ENCODE data around the gene FAM171A1. TPM values are rescaled to one million over a fixed set of nuclear protein-coding genes. Genes with fewer than 3 reads are reported as not detected.
"Not testable (repeated sequence)": the region's sequence is repeated elsewhere in the genome, so short reads cannot be mapped to it uniquely, and the experiment has no call there.

The FAM171A1 gene
- total RNA-seq, result 1.1 TPM

- peak; percentile 37 to 58 (median 56) for DNase-seq (ENCODE audit: low read depth in 2 of 3, low spot score in 2 of 3)
These were observed at the start of gene FAM171A1 for GRCh38 chr10:15370856-15371701. TSS of gene FAM171A1 (minus strand) at chr10:15371289. CDS start at chr10:15371052, 237 bp downstream.

GRCh38 chr10:15420858-15421257, 49.8 kb upstream of the FAM171A1 start:
- peak in 1 of 3 donors; percentile 16 for DNase-seq (ENCODE audit: low read depth in 2 of 3, low spot score in 2 of 3)

- DNase-seq (ENCODE audit: low read depth in 2 of 3, low spot score in 2 of 3), result peak in 2 of 3 donors; percentile 18 to 42
These were observed 48.3 kb upstream of the FAM171A1 start for GRCh38 chr10:15419279-15419874.

- no peak for DNase-seq (ENCODE audit: low read depth in 2 of 3, low spot score in 2 of 3)
These were observed 44.9 kb upstream of the FAM171A1 start for GRCh38 chr10:15416034-15416433.

GRCh38 chr10:15411010-15411409, 39.9 kb upstream of the FAM171A1 start:
- no peak for DNase-seq (ENCODE audit: low read depth in 2 of 3, low spot score in 2 of 3)

GRCh38 chr10:15409350-15409749, 38.3 kb upstream of the FAM171A1 start:
- DNase-seq (ENCODE audit: low read depth in 2 of 3, low spot score in 2 of 3), result not testable (repeated sequence)

GRCh38 chr10:15408557-15408956, 37.5 kb upstream of the FAM171A1 start:
- DNase-seq (ENCODE audit: low read depth in 2 of 3, low spot score in 2 of 3), result no peak

GRCh38 chr10:15405319-15405718, 34.2 kb upstream of the FAM171A1 start:
- no peak for DNase-seq (ENCODE audit: low read depth in 2 of 3, low spot score in 2 of 3)

- no peak for DNase-seq (ENCODE audit: low read depth in 2 of 3, low spot score in 2 of 3)
These were observed 30.3 kb upstream of the FAM171A1 start for GRCh38 chr10:15401382-15401781.

- not testable (repeated sequence) for DNase-seq (ENCODE audit: low read depth in 2 of 3, low spot score in 2 of 3)
These were observed 29.4 kb upstream of the FAM171A1 start for GRCh38 chr10:15400461-15400860.

GRCh38 chr10:15399060-15399661, 28.1 kb upstream of the FAM171A1 start:
- no peak for DNase-seq (ENCODE audit: low read depth in 2 of 3, low spot score in 2 of 3)

GRCh38 chr10:15395935-15396334, 24.8 kb upstream of the FAM171A1 start:
- no peak for DNase-seq (ENCODE audit: low read depth in 2 of 3, low spot score in 2 of 3)

GRCh38 chr10:15393139-15393825, 22.2 kb upstream of the FAM171A1 start:
- no peak for DNase-seq (ENCODE audit: low read depth in 2 of 3, low spot score in 2 of 3)

- DNase-seq (ENCODE audit: low read depth in 2 of 3, low spot score in 2 of 3), result no peak
These were observed 20.4 kb upstream of the FAM171A1 start for GRCh38 chr10:15391491-15391890.

GRCh38 chr10:15388172-15388571, 17.1 kb upstream of the FAM171A1 start:
- DNase-seq (ENCODE audit: low read depth in 2 of 3, low spot score in 2 of 3), result not testable (repeated sequence)

- DNase-seq (ENCODE audit: low read depth in 2 of 3, low spot score in 2 of 3), result no peak
These were observed 15.9 kb upstream of the FAM171A1 start for GRCh38 chr10:15387021-15387420.

GRCh38 chr10:15385552-15386455, 14.7 kb upstream of the FAM171A1 start:
- no peak for DNase-seq (ENCODE audit: low read depth in 2 of 3, low spot score in 2 of 3)

GRCh38 chr10:15381420-15381819, 10.3 kb upstream of the FAM171A1 start:
- DNase-seq (ENCODE audit: low read depth in 2 of 3, low spot score in 2 of 3), result no peak

GRCh38 chr10:15379078-15379477, 8.0 kb upstream of the FAM171A1 start:
- DNase-seq (ENCODE audit: low read depth in 2 of 3, low spot score in 2 of 3), result no peak

GRCh38 chr10:15378569-15378968, 7.5 kb upstream of the FAM171A1 start:
- no peak for DNase-seq (ENCODE audit: low read depth in 2 of 3, low spot score in 2 of 3)
